Stomach (tissue), 4 donors: ENCODE results near the gene DHRS1.

ENCODE experiments used
- POLR2A ChIP-seq, 4 donors: fragments of 450-650 bp; IDR thresholded peaks; one replicate each; pipeline ENCODE4 v1.6.1; 2016; ENCODE audit warnings: antibody characterized with exemption in 4 of 4, control low read depth in 2 of 4, mild to moderate bottlenecking in 1 of 4, moderate library complexity in 1 of 4
- POLR2AphosphoS5 ChIP-seq, 3 donors: sonication (generic); formaldehyde crosslinking; IDR thresholded peaks; one replicate each; pipeline ENCODE4 v1.6.1; 2016; ENCODE audit warnings: antibody characterized with exemption in 3 of 3
- TF ChIP-seq, protein P1 (sequence below), 7 experiments: fragments of 450-650 bp in 4 of 7; fragments of 200-600 bp in 3 of 7; sonication (generic) in 3 of 7; IDR thresholded peaks; one replicate each; pipeline ENCODE4 v1.5.1; 2016 to 2019; ENCODE audit warnings: antibody characterized with exemption in 7 of 7, control low read depth in 2 of 7, mild to moderate bottlenecking in 1 of 7

DNA sequence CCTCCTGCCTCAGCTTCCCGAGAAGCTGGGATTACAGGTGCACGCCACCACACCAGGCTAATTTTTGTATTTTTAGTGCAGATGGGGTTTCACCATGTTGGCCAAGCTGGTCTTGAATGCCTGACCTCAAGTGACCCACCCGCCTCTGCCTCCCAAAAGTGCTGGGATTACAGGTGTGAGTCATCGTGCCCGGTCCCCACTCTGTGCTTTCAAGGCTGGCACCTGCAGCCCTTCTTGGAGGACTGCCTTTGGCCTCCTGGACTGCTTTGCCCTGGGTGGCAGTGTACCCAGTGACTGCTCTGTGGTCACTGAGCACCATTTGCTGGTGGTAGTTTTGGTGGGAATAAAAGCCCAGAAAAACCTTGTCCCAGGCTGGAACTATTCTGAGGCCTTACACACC, 12.6 kb downstream of the DHRS1 start:
- TF ChIP-seq, protein P1, sequence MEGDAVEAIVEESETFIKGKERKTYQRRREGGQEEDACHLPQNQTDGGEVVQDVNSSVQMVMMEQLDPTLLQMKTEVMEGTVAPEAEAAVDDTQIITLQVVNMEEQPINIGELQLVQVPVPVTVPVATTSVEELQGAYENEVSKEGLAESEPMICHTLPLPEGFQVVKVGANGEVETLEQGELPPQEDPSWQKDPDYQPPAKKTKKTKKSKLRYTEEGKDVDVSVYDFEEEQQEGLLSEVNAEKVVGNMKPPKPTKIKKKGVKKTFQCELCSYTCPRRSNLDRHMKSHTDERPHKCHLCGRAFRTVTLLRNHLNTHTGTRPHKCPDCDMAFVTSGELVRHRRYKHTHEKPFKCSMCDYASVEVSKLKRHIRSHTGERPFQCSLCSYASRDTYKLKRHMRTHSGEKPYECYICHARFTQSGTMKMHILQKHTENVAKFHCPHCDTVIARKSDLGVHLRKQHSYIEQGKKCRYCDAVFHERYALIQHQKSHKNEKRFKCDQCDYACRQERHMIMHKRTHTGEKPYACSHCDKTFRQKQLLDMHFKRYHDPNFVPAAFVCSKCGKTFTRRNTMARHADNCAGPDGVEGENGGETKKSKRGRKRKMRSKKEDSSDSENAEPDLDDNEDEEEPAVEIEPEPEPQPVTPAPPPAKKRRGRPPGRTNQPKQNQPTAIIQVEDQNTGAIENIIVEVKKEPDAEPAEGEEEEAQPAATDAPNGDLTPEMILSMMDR (IDR thresholded peaks at IDR 0.05) = no peak
- TF ChIP-seq POLR2AphosphoS5 (IDR thresholded peaks at IDR 0.05) = no peak
- TF ChIP-seq POLR2A (IDR thresholded peaks at IDR 0.05) = no peak
